SKM-1 (cell line): ENCODE data around the gene CDC26.
A peak's percentile ranks its signal among the peaks of the same experiment; 100 is the strongest.

Source experiments
- DNase-seq: peaks from one replicate; lab custom pipeline; 2025; ENCODE audit not compliant: unreplicated experiment; lab: John Stamatoyannopoulos, UW

CDC26 gene

GRCh38 chr9:113275157-113276131, at the start of gene CDC26, which contains the start of gene PRPF4:
TSS of gene CDC26 (minus strand) at chr9:113275572. CDS start at chr9:113272507, 3,065 bp downstream.
TSS of gene PRPF4 (plus strand) at chr9:113275658. CDS start at chr9:113275744, 86 bp downstream.
- peak; percentile 38 for DNase-seq

- no peak for DNase-seq
Measured at GRCh38 chr9:113322671-113323070, 47.3 kb upstream of the CDC26 start.

- no peak for DNase-seq
Measured at GRCh38 chr9:113320051-113320450, 44.7 kb upstream of the CDC26 start.

GRCh38 chr9:113319054-113319453, 43.7 kb upstream of the CDC26 start:
- no peak for DNase-seq

GRCh38 chr9:113317777-113318176, 42.4 kb upstream of the CDC26 start:
- no peak for DNase-seq

GRCh38 chr9:113316030-113316429, 40.7 kb upstream of the CDC26 start:
- DNase-seq, result no peak

GRCh38 chr9:113315231-113315630, 39.9 kb upstream of the CDC26 start:
- DNase-seq, result no peak

- DNase-seq, result no peak
Measured at GRCh38 chr9:113313261-113313660, 37.9 kb upstream of the CDC26 start.

GRCh38 chr9:113311961-113312360, 36.6 kb upstream of the CDC26 start:
- DNase-seq, result no peak

- no peak for DNase-seq
Measured at GRCh38 chr9:113310538-113310937, 35.2 kb upstream of the CDC26 start.

- peak; percentile 3 for DNase-seq
Measured at GRCh38 chr9:113309204-113309813, 33.9 kb upstream of the CDC26 start.

- DNase-seq, result no peak
Measured at GRCh38 chr9:113307396-113307975, 32.1 kb upstream of the CDC26 start.

- DNase-seq, result no peak
Measured at GRCh38 chr9:113306566-113306965, 31.2 kb upstream of the CDC26 start.

- DNase-seq, result no peak
Measured at GRCh38 chr9:113302792-113303418, 27.5 kb upstream of the CDC26 start, which contains the start of gene RNF183. TSS of gene RNF183 (minus strand) at chr9:113303376. CDS start at chr9:113298184, 5,192 bp downstream.

GRCh38 chr9:113301548-113301947, 26.2 kb upstream of the CDC26 start:
- no peak for DNase-seq

- peak; percentile 1 for DNase-seq
Measured at GRCh38 chr9:113299800-113300292, 24.5 kb upstream of the CDC26 start.

- DNase-seq, result no peak
Measured at GRCh38 chr9:113298924-113299770, 23.8 kb upstream of the CDC26 start.

- DNase-seq, result no peak
Measured at GRCh38 chr9:113298311-113298710, 22.9 kb upstream of the CDC26 start.

- DNase-seq, result no peak
Measured at GRCh38 chr9:113296796-113297558, 21.6 kb upstream of the CDC26 start.
